ENCODE data around the gene RPTOR.

The RPTOR gene

GRCh38 chr17:80920441-80920840 is 375.8 kb downstream of the RPTOR start:
- TF ChIP-seq CTCF (IDR thresholded peaks at IDR 0.05): no peak
- Histone ChIP-seq H3K27ac (peak overlapping the region; percentile 64 to 95), H3K4me3 (no peak overlapping the region)
- no peak for DNase-seq (ENCODE audit: low spot score)

GRCh38 chr17:80921159-80921558 is 376.5 kb downstream of the RPTOR start:
- H3K4me3 ChIP-seq: no peak overlapping the region
- no peak for DNase-seq (ENCODE audit: low spot score)
- peak overlapping the region; percentile 27 to 95 for H3K27ac ChIP-seq
- no peak for TF ChIP-seq CTCF (IDR thresholded peaks at IDR 0.05)

- no peak for TF ChIP-seq CTCF (IDR thresholded peaks at IDR 0.05)
- H3K4me3 ChIP-seq: no peak overlapping the region
- H3K27ac ChIP-seq: peak overlapping the region in 1 of 2 donors; percentile 95
- DNase-seq (ENCODE audit: low spot score): no peak
Measured at GRCh38 chr17:80921741-80922579, 377.3 kb downstream of the RPTOR start.

GRCh38 chr17:80922580-80923160 is 378.0 kb downstream of the RPTOR start:
- Histone ChIP-seq H3K27ac (no peak overlapping the region), H3K4me3 (no peak overlapping the region)
- TF ChIP-seq CTCF (IDR thresholded peaks at IDR 0.05): no peak
- no peak for DNase-seq (ENCODE audit: low spot score)

GRCh38 chr17:80923211-80924110 is 378.8 kb downstream of the RPTOR start:
- TF ChIP-seq CTCF (IDR thresholded peaks at IDR 0.05): no peak
- no peak overlapping the region for H3K27ac ChIP-seq
- DNase-seq (ENCODE audit: low spot score): no peak
- no peak overlapping the region for H3K4me3 ChIP-seq

GRCh38 chr17:80924111-80924806 is 379.6 kb downstream of the RPTOR start:
- Histone ChIP-seq H3K27ac (no peak overlapping the region), H3K4me3 (no peak overlapping the region)
- no peak for DNase-seq (ENCODE audit: low spot score)
- TF ChIP-seq CTCF (IDR thresholded peaks at IDR 0.05): no peak

Measured in coronary artery (tissue), 2 donors.